ENCODE results near the gene GNA12.

- TF ChIP-seq CTCF (IDR thresholded peaks at IDR 0.05 in 8 of 11, conservative IDR thresholded peaks at IDR 0.05 in 3 of 11), result no peak
- no peak for TF ChIP-seq POLR2A (IDR thresholded peaks at IDR 0.05)
Measured at GRCh38 chr7:2819161-2819953, 24.8 kb downstream of the GNA12 start.

Measured in spleen (tissue), 7 donors.